CD14-positive monocyte (primary cell): ENCODE measurements around the gene SYPL1. TPM values are rescaled to one million over a fixed set of nuclear protein-coding genes. Genes with fewer than 3 reads are reported as not detected.

ENCODE experiments used
- DNase-seq, 3 donors: peaks; one replicate each; pipeline ENCODE4 v3.0.0-alpha.2; 2011 to 2022
- H2AFZ ChIP-seq: 2 replicates; pipeline ENCODE4 v1.6.0; 2012; ENCODE audit warnings: mild to moderate bottlenecking, low read depth, low read length, inconsistent platforms; ENCODE audit not compliant: insufficient read depth, poor library complexity, severe bottlenecking
- H3K27ac ChIP-seq, 2 donors: 1 replicate in 1 of 2; 2 replicates in 1 of 2; pipeline ENCODE4 v1.5.1; 2012 to 2013; ENCODE audit warnings: low read length in 2 of 2, control low read depth in 1 of 2, inconsistent platforms in 1 of 2, low read depth in 1 of 2, mild to moderate bottlenecking in 1 of 2
- H3K27me3 ChIP-seq, 2 donors: one replicate each; pipeline versions ENCODE4 v1.6.0 to v1.6.1; 2011 to 2013; ENCODE audit warnings: low read length in 2 of 2; ENCODE audit not compliant: control insufficient read depth in 2 of 2, insufficient read depth in 2 of 2
- H3K36me3 ChIP-seq, 2 donors: replicated peaks in 1 of 2; 1 replicate in 1 of 2; 2 replicates in 1 of 2; pipeline versions ENCODE4 v1.5.1 to v1.6.1; 2012 to 2013; ENCODE audit warnings: low read length in 2 of 2, control low read depth in 1 of 2, inconsistent platforms in 1 of 2, mild to moderate bottlenecking in 1 of 2; ENCODE audit not compliant: insufficient read depth in 2 of 2, control insufficient read depth in 1 of 2
- H3K4me1 ChIP-seq, 2 donors: 1 replicate in 1 of 2; 2 replicates in 1 of 2; pipeline versions ENCODE4 v1.5.1 to v1.6.1; 2012 to 2013; ENCODE audit warnings: low read length in 2 of 2, control low read depth in 1 of 2, inconsistent platforms in 1 of 2, mild to moderate bottlenecking in 1 of 2, moderate library complexity in 1 of 2; ENCODE audit not compliant: insufficient read depth in 2 of 2, control insufficient read depth in 1 of 2
- H3K4me2 ChIP-seq: replicated peaks from 2 replicates; pipeline ENCODE3; 2012; ENCODE audit warnings: low read length, moderate library complexity, mild to moderate bottlenecking; ENCODE audit not compliant: poor library complexity, severe bottlenecking; ENCODE audit errors: extremely low read depth
- H3K4me3 ChIP-seq, 3 experiments: fragments of 200-600 bp in 1 of 3; sonication (generic) in 1 of 3; replicated peaks in 1 of 3; 1 replicate in 2 of 3; 2 replicates in 1 of 3; pipeline ENCODE4 v1.5.1; 2011 to 2013; ENCODE audit warnings: low read length in 3 of 3, mild to moderate bottlenecking in 3 of 3, control low read depth in 2 of 3, low read depth in 2 of 3, inconsistent platforms in 1 of 3, moderate library complexity in 1 of 3
- H3K79me2 ChIP-seq: 2 replicates; pipeline ENCODE4 v1.6.0; 2012; ENCODE audit warnings: mild to moderate bottlenecking, control low read depth, inconsistent platforms, low read length, moderate library complexity; ENCODE audit not compliant: insufficient read depth
- H3K9ac ChIP-seq: 2 replicates; pipeline ENCODE4 v1.6.0; 2017; ENCODE audit warnings: low read length, mild to moderate bottlenecking; ENCODE audit not compliant: insufficient read depth, poor library complexity, severe bottlenecking
- H3K9me3 ChIP-seq, 2 donors: replicated peaks in 1 of 2; 1 replicate in 1 of 2; 2 replicates in 1 of 2; pipeline versions ENCODE4 v1.5.1 to v1.6.1; 2012 to 2013; ENCODE audit warnings: low read length in 2 of 2, control low read depth in 1 of 2; ENCODE audit not compliant: control insufficient read depth in 1 of 2, insufficient read depth in 1 of 2
- H4K20me1 ChIP-seq: 2 replicates; pipeline ENCODE4 v1.6.0; 2012; ENCODE audit warnings: mild to moderate bottlenecking, low read length, control low read depth, moderate library complexity; ENCODE audit not compliant: insufficient read depth
- H3K27ac Mint-ChIP-seq, 7 donors: one replicate each; pipeline ENCODE4 v1.8.0; 2020; ENCODE audit warnings: mild to moderate bottlenecking in 7 of 7, mixed read lengths in 7 of 7, moderate library complexity in 6 of 7, inconsistent platforms in 2 of 7
- H3K27me3 Mint-ChIP-seq, 3 donors: one replicate each; pipeline ENCODE4 v1.8.0; 2021 to 2022; ENCODE audit warnings: low read depth in 3 of 3, mild to moderate bottlenecking in 3 of 3, mixed read lengths in 3 of 3, moderate library complexity in 3 of 3, inconsistent platforms in 1 of 3
- H3K36me3 Mint-ChIP-seq, 2 donors: one replicate each; pipeline ENCODE4 v1.8.0; 2020; ENCODE audit warnings: mixed read lengths in 2 of 2, inconsistent platforms in 1 of 2, mild to moderate bottlenecking in 1 of 2
- H3K4me1 Mint-ChIP-seq: one replicate; pipeline ENCODE4 v1.8.0; 2020; ENCODE audit warnings: mild to moderate bottlenecking, mixed read lengths
- H3K4me3 Mint-ChIP-seq, 2 donors: one replicate each; pipeline ENCODE4 v1.8.0; 2020; ENCODE audit warnings: mild to moderate bottlenecking in 2 of 2, mixed read lengths in 2 of 2, moderate library complexity in 1 of 2
- H3K9me3 Mint-ChIP-seq, 7 donors: one replicate each; pipeline ENCODE4 v1.8.0; 2020 to 2022; ENCODE audit warnings: mixed read lengths in 7 of 7, mild to moderate bottlenecking in 6 of 7, moderate library complexity in 6 of 7, inconsistent platforms in 2 of 7
- CTCF ChIP-seq: fragments of 200-600 bp; IDR thresholded peaks from one replicate; pipeline ENCODE4 v1.8.0; 2022; ENCODE audit warnings: antibody characterized with exemption, mild to moderate bottlenecking
- WGBS: methylation state at CpG from one replicate; pipeline ENCODE4 v1.1.5; 2013; ENCODE audit warnings: missing lambda C conversion rate; ENCODE audit not compliant: insufficient coverage; 5-methylcytosine and 5-hydroxymethylcytosine counted together
- intact Hi-C, 2 donors: fragments of 100-400 bp; cut with micrococcal nuclease; formaldehyde crosslinking; loops; one replicate each; pipeline versions ENCODE4 v1.15.0 to v1.15.1; 2023
- polyA plus RNA-seq, 3 donors: library from polyadenylated mRNA; depleted of rRNA in 1 of 3; unstranded in 2 of 3; stranded (reverse) in 1 of 3; fragments of 300-500 nt in 2 of 3; fragments of >200 nt in 1 of 3; fragmentation: Illumina TruSeq in 2 of 3; gene quantifications; 1 replicate in 2 of 3; 2 replicates in 1 of 3; pipeline ENCODE4 v1.2.3, GENCODE V29; 2012 to 2021

SYPL1 gene
- polyA plus RNA-seq, 3 donors, result 22.3 to 82.1 (median 64.7) TPM

DNA sequence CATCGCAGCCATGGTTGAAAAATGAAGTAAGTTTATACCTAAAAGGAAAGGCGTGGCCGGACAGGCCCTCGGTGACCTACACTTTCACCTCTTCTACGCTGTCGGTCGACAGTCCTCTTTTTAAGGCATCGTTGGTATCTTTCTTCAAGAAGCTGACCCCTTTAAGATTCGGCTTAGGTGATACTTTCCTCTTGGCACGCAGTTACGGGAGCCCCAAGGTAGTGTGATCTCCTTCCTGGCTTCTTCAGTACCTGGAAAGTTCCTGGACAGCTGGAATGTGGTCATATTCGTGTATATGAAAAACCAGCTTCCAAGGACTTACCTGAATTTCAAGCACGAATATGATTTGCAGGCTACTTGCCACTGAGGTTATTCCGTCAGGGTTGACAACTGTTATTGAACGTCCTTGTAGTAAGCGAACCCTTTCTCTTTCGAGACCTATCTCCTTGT, 885 bp upstream of the SYPL1 start:
- peaks cover 2 to 10% of the 10 kb centered on the region in 2 donors for H3K36me3 Mint-ChIP-seq
- intact Hi-C loops, result no loop called here
- 92% methylated on average over 14 of the region's 17 CpGs for WGBS

GRCh38 chr7:106111655-106112117, 426 bp downstream of the SYPL1 start:
- Mint-ChIP-seq H3K36me3 (peaks cover 2 to 10% of the 10 kb centered on the region in 2 donors), H3K27ac (peak overlapping the region; percentile 81 to 98 (median 90)), H3K27me3 (peaks cover 0 to 2% (median 2%) of the 10 kb centered on the region in 3 donors), H3K9me3 (no peaks in the 10 kb centered on the region), H3K4me1 (peaks cover 42% of the 10 kb centered on the region), H3K4me3 (peak overlapping the region; percentile 86 to 94)
- Histone ChIP-seq H3K4me3 (peak overlapping the region; percentile 71 to 87 (median 82)), H3K27me3 (no peaks in the 10 kb centered on the region), H3K4me1 (peaks cover 16 to 38% of the 10 kb centered on the region in 2 donors), H3K79me2 (peaks cover 50% of the 10 kb centered on the region), H2AFZ (peak overlapping the region; percentile 94), H3K36me3 (no peaks in the 10 kb centered on the region), H3K9ac (peak overlapping the region; percentile 90), H4K20me1 (peaks cover 36% of the 10 kb centered on the region), H3K4me2 (peak overlapping the region; percentile 89), H3K27ac (peak overlapping the region; percentile 84 to 88), H3K9me3 (no peaks in the 10 kb centered on the region)
- intact Hi-C loops, result no loop called here
- peak; percentile 29 to 66 (median 44) for DNase-seq
- no peak for TF ChIP-seq CTCF
- WGBS, result under 1% methylated on average over 50 of the region's 53 CpGs

More for the DNA sequence above, 885 bp upstream of the SYPL1 start:
- peaks cover 37% of the 10 kb centered on the region for H3K79me2 ChIP-seq
- Mint-ChIP-seq H3K27ac (peak overlapping the region in 5 of 7 donors; percentile 86 to 93 (median 91)), H3K4me3 (peak overlapping the region; percentile 86 to 91), H3K27me3 (peaks cover 0 to 3% (median 2%) of the 10 kb centered on the region in 3 donors), H3K4me1 (peaks cover 42% of the 10 kb centered on the region), H3K9me3 (no peaks in the 10 kb centered on the region)
- peak overlapping the region; percentile 89 for H3K4me2 ChIP-seq
- no peaks in the 10 kb centered on the region for H3K36me3 ChIP-seq
- TF ChIP-seq CTCF, result no peak
- peaks cover 30% of the 10 kb centered on the region for H4K20me1 ChIP-seq
- no peak for DNase-seq
- no peaks in the 10 kb centered on the region for H3K9me3 ChIP-seq
- peak overlapping the region; percentile 90 for H3K9ac ChIP-seq
- H3K27ac ChIP-seq, result peak overlapping the region; percentile 84 to 88
- peak overlapping the region; percentile 72 to 87 (median 82) for H3K4me3 ChIP-seq
- peak overlapping the region; percentile 94 for H2AFZ ChIP-seq
- H3K27me3 ChIP-seq, result no peaks in the 10 kb centered on the region
- H3K4me1 ChIP-seq, result peaks cover 16 to 38% of the 10 kb centered on the region in 2 donors
